ENCODE measurements around the gene MAP2. TPM values are rescaled to one million over a fixed set of nuclear protein-coding genes. Genes with fewer than 3 reads are reported as not detected.

Gene MAP2
- total and polyA plus RNA-seq, 2 donors (not counting 1 experiment from before 2014, with no cell fraction given) = 51.0 to 60.1 TPM

DNA sequence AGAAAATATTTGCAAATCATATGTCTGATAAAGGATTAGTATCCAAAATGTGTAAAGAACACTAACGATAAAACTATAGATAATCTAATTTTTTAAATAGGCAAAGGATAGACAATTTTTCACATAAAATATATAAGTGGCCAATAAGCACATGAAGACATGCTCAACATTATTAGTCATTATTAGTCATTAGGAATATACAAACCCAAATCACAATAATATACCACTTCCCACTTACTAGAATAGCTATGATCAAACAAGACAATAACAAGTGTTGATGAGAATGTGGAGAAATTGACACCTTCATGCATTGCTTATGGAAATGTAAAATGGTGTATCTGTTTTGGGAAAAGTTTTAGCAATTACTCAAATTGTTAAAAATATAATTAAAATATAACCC is 12.6 kb upstream of the MAP2 start:
- Histone ChIP-seq H3K4me1 (ENCODE audit: control insufficient read depth, extremely low read depth, insufficient read depth, low read length) (no peaks in the 10 kb centered on the region), H3K27ac (ENCODE audit: insufficient read depth, low read length) (no peak overlapping the region), H3K27me3 (ENCODE audit: control insufficient read depth, insufficient read depth, low read length) (no peaks in the 10 kb centered on the region), H3K9me3 (ENCODE audit: control insufficient read depth, insufficient read depth, low read depth, low read length) (no peaks in the 10 kb centered on the region), H3K4me3 (replicated peaks in 1 of 4; ENCODE audit: control extremely low read depth in 1 of 4, insufficient read depth in 1 of 4, low read depth in 3 of 4, low read length in 4 of 4) (no peak overlapping the region), H4K20me1 (ENCODE audit: control insufficient read depth, extremely low read depth, insufficient read depth, low read length) (no peaks in the 10 kb centered on the region), H3K36me3 (ENCODE audit: control insufficient read depth, insufficient read depth, low read length) (no peaks in the 10 kb centered on the region), H3K4me2 (ENCODE audit: extremely low read depth, insufficient read depth, low read length) (no peak overlapping the region), H3K79me2 (ENCODE audit: control insufficient read depth, insufficient read depth, low read length) (no peaks in the 10 kb centered on the region), H3K9ac (ENCODE audit: insufficient read depth, low read length) (no peak overlapping the region), H2AFZ (ENCODE audit: low read length) (no peak overlapping the region)
- no peak for DNase-seq (ENCODE audit: low read depth in 2 of 2)
- TF ChIP-seq EZH2 (IDR thresholded peaks at IDR 0.05; ENCODE audit: low read length, missing control alignments) = no peak
- TF ChIP-seq, protein P1, sequence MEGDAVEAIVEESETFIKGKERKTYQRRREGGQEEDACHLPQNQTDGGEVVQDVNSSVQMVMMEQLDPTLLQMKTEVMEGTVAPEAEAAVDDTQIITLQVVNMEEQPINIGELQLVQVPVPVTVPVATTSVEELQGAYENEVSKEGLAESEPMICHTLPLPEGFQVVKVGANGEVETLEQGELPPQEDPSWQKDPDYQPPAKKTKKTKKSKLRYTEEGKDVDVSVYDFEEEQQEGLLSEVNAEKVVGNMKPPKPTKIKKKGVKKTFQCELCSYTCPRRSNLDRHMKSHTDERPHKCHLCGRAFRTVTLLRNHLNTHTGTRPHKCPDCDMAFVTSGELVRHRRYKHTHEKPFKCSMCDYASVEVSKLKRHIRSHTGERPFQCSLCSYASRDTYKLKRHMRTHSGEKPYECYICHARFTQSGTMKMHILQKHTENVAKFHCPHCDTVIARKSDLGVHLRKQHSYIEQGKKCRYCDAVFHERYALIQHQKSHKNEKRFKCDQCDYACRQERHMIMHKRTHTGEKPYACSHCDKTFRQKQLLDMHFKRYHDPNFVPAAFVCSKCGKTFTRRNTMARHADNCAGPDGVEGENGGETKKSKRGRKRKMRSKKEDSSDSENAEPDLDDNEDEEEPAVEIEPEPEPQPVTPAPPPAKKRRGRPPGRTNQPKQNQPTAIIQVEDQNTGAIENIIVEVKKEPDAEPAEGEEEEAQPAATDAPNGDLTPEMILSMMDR (conservative IDR thresholded peaks at IDR 0.05 in 1 of 2, IDR thresholded peaks at IDR 0.05 in 1 of 2; ENCODE audit: low read depth in 1 of 2, low read length in 2 of 2) = no peak

GRCh38 chr2:209411718-209412117 is 12.1 kb upstream of the MAP2 start:
- Histone ChIP-seq H3K4me1 (ENCODE audit: control insufficient read depth, extremely low read depth, insufficient read depth, low read length) (no peaks in the 10 kb centered on the region), H3K9ac (ENCODE audit: insufficient read depth, low read length) (no peak overlapping the region)
- no peak for DNase-seq (ENCODE audit: low read depth in 2 of 2)

GRCh38 chr2:209413311-209414014 is 10.4 kb upstream of the MAP2 start:
- no peak overlapping the region for H2AFZ ChIP-seq (ENCODE audit: low read length)
- H3K27me3 ChIP-seq (ENCODE audit: control insufficient read depth, insufficient read depth, low read length) = no peaks in the 10 kb centered on the region
- no peak overlapping the region for H3K9ac ChIP-seq (ENCODE audit: insufficient read depth, low read length)
- H3K4me1 ChIP-seq (ENCODE audit: control insufficient read depth, extremely low read depth, insufficient read depth, low read length) = no peaks in the 10 kb centered on the region
- H3K79me2 ChIP-seq (ENCODE audit: control insufficient read depth, insufficient read depth, low read length) = no peaks in the 10 kb centered on the region
- H3K4me2 ChIP-seq (ENCODE audit: extremely low read depth, insufficient read depth, low read length) = no peak overlapping the region
- DNase-seq (ENCODE audit: low read depth in 2 of 2) = no peak
- H3K9me3 ChIP-seq (ENCODE audit: control insufficient read depth, insufficient read depth, low read depth, low read length) = no peaks in the 10 kb centered on the region
- no peak overlapping the region for H3K27ac ChIP-seq (ENCODE audit: insufficient read depth, low read length)
- H4K20me1 ChIP-seq (ENCODE audit: control insufficient read depth, extremely low read depth, insufficient read depth, low read length) = no peaks in the 10 kb centered on the region
- H3K4me3 ChIP-seq (replicated peaks in 1 of 4; ENCODE audit: control extremely low read depth in 1 of 4, insufficient read depth in 1 of 4, low read depth in 3 of 4, low read length in 4 of 4) = no peak overlapping the region
- TF ChIP-seq EZH2 (IDR thresholded peaks at IDR 0.05; ENCODE audit: low read length, missing control alignments) = no peak
- TF ChIP-seq, protein P1 (conservative IDR thresholded peaks at IDR 0.05 in 1 of 2, IDR thresholded peaks at IDR 0.05 in 1 of 2; ENCODE audit: low read depth in 1 of 2, low read length in 2 of 2) = no peak
- no peaks in the 10 kb centered on the region for H3K36me3 ChIP-seq (ENCODE audit: control insufficient read depth, insufficient read depth, low read length)

More at GRCh38 chr2:209411718-209412117, 12.1 kb upstream of the MAP2 start:
- H3K27ac ChIP-seq (ENCODE audit: insufficient read depth, low read length) = no peak overlapping the region
- no peaks in the 10 kb centered on the region for H3K36me3 ChIP-seq (ENCODE audit: control insufficient read depth, insufficient read depth, low read length)
- H3K27me3 ChIP-seq (ENCODE audit: control insufficient read depth, insufficient read depth, low read length) = no peaks in the 10 kb centered on the region
- H3K4me3 ChIP-seq (replicated peaks in 1 of 4; ENCODE audit: control extremely low read depth in 1 of 4, insufficient read depth in 1 of 4, low read depth in 3 of 4, low read length in 4 of 4) = no peak overlapping the region
- H3K9me3 ChIP-seq (ENCODE audit: control insufficient read depth, insufficient read depth, low read depth, low read length) = no peaks in the 10 kb centered on the region
- no peak for TF ChIP-seq EZH2 (IDR thresholded peaks at IDR 0.05; ENCODE audit: low read length, missing control alignments)
- TF ChIP-seq, protein P1 (conservative IDR thresholded peaks at IDR 0.05 in 1 of 2, IDR thresholded peaks at IDR 0.05 in 1 of 2; ENCODE audit: low read depth in 1 of 2, low read length in 2 of 2) = no peak
- no peaks in the 10 kb centered on the region for H3K79me2 ChIP-seq (ENCODE audit: control insufficient read depth, insufficient read depth, low read length)
- H4K20me1 ChIP-seq (ENCODE audit: control insufficient read depth, extremely low read depth, insufficient read depth, low read length) = no peaks in the 10 kb centered on the region
- no peak overlapping the region for H2AFZ ChIP-seq (ENCODE audit: low read length)
- H3K4me2 ChIP-seq (ENCODE audit: extremely low read depth, insufficient read depth, low read length) = no peak overlapping the region
